Endothelial cell (in vitro differentiated cells): ENCODE measurements around the gene LRRC72. TPM values are rescaled to one million over a fixed set of nuclear protein-coding genes. Genes with fewer than 3 reads are reported as not detected.

ENCODE experiments used
- DNase-seq: peaks from one replicate; pipeline ENCODE4 v3.0.0; 2021; ENCODE audit warnings: low spot score
- H3K27ac Mint-ChIP-seq: one replicate; pipeline ENCODE4 v1.8.0; 2021; ENCODE audit warnings: mixed read lengths, inconsistent platforms; ENCODE audit not compliant: unreplicated experiment
- H3K27me3 Mint-ChIP-seq: one replicate; pipeline ENCODE4 v1.8.0; 2021; ENCODE audit warnings: mild to moderate bottlenecking, moderate library complexity, mixed read lengths, inconsistent platforms; ENCODE audit not compliant: unreplicated experiment
- H3K36me3 Mint-ChIP-seq: one replicate; pipeline ENCODE4 v1.8.0; 2021; ENCODE audit warnings: mild to moderate bottlenecking, low read depth, mixed read lengths, inconsistent platforms; ENCODE audit not compliant: unreplicated experiment
- H3K4me1 Mint-ChIP-seq: one replicate; pipeline ENCODE4 v1.8.0; 2021; ENCODE audit warnings: mild to moderate bottlenecking, mixed read lengths, inconsistent platforms; ENCODE audit not compliant: unreplicated experiment
- H3K4me3 Mint-ChIP-seq: one replicate; pipeline ENCODE4 v1.8.0; 2021; ENCODE audit warnings: mild to moderate bottlenecking, mixed read lengths, inconsistent platforms; ENCODE audit not compliant: unreplicated experiment
- H3K9me3 Mint-ChIP-seq: one replicate; pipeline ENCODE4 v1.8.0; 2021; ENCODE audit warnings: mixed read lengths, inconsistent platforms; ENCODE audit not compliant: unreplicated experiment
- total RNA-seq: library from RNA; stranded (reverse); fragmentation: NEBNext Ultra II Directional; extraction: Animal tissue kit (Norgen Biotek cat#: 25700); gene quantifications from one replicate; pipeline ENCODE4 v1.2.1, GENCODE V29; 2021; ENCODE audit not compliant: unreplicated experiment
- TF ChIP-seq, protein P1 (sequence below): fragments of 200-600 bp; sonication (generic); IDR thresholded peaks from one replicate; pipeline ENCODE4 v1.5.0; 2021; ENCODE audit warnings: antibody characterized with exemption; ENCODE audit not compliant: unreplicated experiment

The LRRC72 gene
- total RNA-seq, 1 donor from 2014 or later, result not detected

DNA sequence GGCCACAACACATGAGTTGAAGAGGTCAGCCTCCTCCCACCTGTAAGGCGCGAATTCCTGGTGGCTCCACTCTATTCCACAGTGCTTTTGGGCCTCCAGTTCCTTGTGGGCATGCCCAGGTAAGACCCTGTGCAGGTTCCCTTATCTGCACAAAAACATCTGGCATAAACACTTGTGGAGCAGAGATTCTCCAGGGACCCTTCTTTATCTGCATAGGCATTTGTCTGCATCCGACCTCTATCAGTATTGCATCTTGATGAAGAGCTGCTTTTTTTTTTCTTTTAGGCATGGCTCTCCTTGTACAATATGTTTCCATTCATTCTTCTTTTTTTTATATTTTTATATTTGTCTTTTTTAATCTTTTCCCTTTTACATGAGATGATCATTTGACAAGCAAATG lies 60.5 kb downstream of the LRRC72 start:
- TF ChIP-seq, protein P1, sequence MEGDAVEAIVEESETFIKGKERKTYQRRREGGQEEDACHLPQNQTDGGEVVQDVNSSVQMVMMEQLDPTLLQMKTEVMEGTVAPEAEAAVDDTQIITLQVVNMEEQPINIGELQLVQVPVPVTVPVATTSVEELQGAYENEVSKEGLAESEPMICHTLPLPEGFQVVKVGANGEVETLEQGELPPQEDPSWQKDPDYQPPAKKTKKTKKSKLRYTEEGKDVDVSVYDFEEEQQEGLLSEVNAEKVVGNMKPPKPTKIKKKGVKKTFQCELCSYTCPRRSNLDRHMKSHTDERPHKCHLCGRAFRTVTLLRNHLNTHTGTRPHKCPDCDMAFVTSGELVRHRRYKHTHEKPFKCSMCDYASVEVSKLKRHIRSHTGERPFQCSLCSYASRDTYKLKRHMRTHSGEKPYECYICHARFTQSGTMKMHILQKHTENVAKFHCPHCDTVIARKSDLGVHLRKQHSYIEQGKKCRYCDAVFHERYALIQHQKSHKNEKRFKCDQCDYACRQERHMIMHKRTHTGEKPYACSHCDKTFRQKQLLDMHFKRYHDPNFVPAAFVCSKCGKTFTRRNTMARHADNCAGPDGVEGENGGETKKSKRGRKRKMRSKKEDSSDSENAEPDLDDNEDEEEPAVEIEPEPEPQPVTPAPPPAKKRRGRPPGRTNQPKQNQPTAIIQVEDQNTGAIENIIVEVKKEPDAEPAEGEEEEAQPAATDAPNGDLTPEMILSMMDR, result no peak
- DNase-seq, result no peak
- H3K9me3 Mint-ChIP-seq, result no peaks in the 10 kb centered on the region
- H3K27me3 Mint-ChIP-seq, result peaks cover 4% of the 10 kb centered on the region
- peaks cover 4% of the 10 kb centered on the region for H3K36me3 Mint-ChIP-seq
- no peaks in the 10 kb centered on the region for H3K4me1 Mint-ChIP-seq
- no peak overlapping the region for H3K27ac Mint-ChIP-seq
- H3K4me3 Mint-ChIP-seq, result no peak overlapping the region

DNA sequence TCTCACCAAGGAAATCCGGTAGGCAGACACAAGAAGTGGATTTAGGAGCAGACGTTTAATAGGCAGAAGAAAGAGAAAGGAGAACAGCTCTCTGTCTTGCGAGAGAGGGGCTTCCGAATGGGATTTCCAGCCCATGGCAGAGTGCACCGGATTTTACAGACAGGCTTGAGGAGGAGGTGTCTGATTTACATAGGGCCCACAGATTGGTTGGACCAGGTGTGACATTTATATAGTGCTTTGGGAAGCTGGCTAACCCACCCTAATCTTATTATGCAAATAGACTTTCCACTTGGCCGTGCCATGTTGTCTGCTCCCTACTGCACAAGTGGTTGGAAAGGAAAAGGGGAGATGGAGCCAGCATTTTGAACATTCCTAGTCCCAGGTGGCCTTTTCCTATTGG lies 61.2 kb downstream of the LRRC72 start:
- Mint-ChIP-seq H3K27ac (no peak overlapping the region), H3K36me3 (peaks cover 4% of the 10 kb centered on the region), H3K4me1 (no peaks in the 10 kb centered on the region), H3K9me3 (no peaks in the 10 kb centered on the region), H3K27me3 (peaks cover 4% of the 10 kb centered on the region), H3K4me3 (no peak overlapping the region)
- DNase-seq, result no peak
- TF ChIP-seq, protein P1, result no peak

DNA sequence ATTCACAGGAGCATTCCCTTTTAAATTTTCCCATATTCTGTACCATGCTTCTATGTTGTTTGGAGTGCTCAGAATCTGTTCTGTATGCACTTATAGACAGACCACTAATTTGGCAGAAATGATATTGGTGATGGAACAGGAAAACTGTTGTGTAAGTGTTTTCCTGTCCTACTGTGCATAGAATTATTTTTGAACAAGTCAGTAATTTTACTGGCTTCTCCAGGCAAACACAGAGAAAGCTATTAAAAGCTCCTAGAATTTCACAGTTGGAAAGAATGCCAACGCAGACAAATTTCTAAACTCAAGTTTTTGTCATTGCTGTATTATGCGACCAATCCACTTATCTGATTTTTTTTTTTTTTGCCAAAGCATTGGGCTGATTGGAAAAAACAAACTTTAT lies 63.3 kb downstream of the LRRC72 start:
- TF ChIP-seq, protein P1, result no peak
- H3K27me3 Mint-ChIP-seq, result peaks cover 2% of the 10 kb centered on the region
- no peak for DNase-seq
- H3K4me3 Mint-ChIP-seq, result no peak overlapping the region
- no peak overlapping the region for H3K27ac Mint-ChIP-seq
- no peaks in the 10 kb centered on the region for H3K4me1 Mint-ChIP-seq
- peaks cover 4% of the 10 kb centered on the region for H3K36me3 Mint-ChIP-seq
- no peaks in the 10 kb centered on the region for H3K9me3 Mint-ChIP-seq

DNA sequence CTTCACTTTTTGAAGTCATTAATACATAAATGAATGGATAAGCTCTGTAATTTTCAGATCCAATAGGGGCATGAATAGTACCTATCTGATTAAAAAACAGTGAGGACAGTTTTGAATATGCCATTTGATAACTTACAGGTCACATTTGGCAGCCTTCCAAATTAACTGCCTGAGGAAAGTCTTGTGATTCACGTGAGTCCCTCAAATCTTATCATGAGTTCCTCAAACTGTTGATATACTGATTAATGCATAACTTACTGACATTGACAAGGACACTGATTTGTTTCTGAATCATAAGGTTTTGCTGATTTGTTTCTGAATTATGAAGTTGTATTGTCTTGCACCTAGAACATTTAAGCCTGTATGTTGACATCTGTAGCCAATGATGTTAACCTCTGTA lies 63.8 kb downstream of the LRRC72 start:
- Mint-ChIP-seq H3K9me3 (no peaks in the 10 kb centered on the region), H3K4me3 (no peak overlapping the region), H3K4me1 (peaks cover 3% of the 10 kb centered on the region), H3K27ac (no peak overlapping the region), H3K27me3 (peaks cover 2% of the 10 kb centered on the region), H3K36me3 (peaks cover 4% of the 10 kb centered on the region)
- DNase-seq, result no peak
- TF ChIP-seq, protein P1, result no peak

DNA sequence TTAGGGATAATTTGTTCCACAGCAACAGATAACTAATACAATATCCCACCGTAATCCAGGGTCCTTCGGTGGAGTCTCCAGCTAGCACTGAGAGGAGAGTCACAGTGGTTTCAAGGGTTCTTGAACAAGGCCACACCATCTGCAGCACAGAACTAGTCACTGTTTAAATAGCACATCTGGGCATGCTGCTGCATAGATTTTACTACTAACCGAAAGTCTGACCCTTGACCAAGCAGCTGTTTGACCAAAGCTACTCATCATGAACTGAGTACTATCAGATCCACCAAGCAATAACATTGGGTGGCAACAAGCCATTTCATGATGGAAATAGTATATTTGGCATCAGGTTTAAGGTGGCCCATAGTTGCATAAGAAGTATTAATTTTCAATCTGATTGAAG lies 65.8 kb downstream of the LRRC72 start:
- Mint-ChIP-seq H3K9me3 (no peaks in the 10 kb centered on the region), H3K36me3 (no peaks in the 10 kb centered on the region), H3K4me3 (no peak overlapping the region), H3K27ac (no peak overlapping the region), H3K27me3 (no peaks in the 10 kb centered on the region), H3K4me1 (peaks cover 13% of the 10 kb centered on the region)
- DNase-seq, result no peak
- TF ChIP-seq, protein P1, result no peak
